Measurements from ENCODE around the gene GUCA2B. TPM values are rescaled to one million over a fixed set of nuclear protein-coding genes. Genes with fewer than 3 reads are reported as not detected.

Gene GUCA2B
- total RNA-seq, 1 experiment from 2014 or later = not detected

- ATAC-seq = no peak; the same call in 1 of the 2 replicates
- Histone ChIP-seq H3K27ac (ENCODE audit: low read length) (no peak overlapping the region), H3K9me3 (ENCODE audit: control insufficient read depth, insufficient read depth, low read depth, low read length) (no peaks in the 10 kb centered on the region), H3K4me3 (ENCODE audit: low read depth in 2 of 2, low read length in 2 of 2) (no peak overlapping the region), H3K27me3 (ENCODE audit: control insufficient read depth, insufficient read depth, low read length) (no peaks in the 10 kb centered on the region), H3K4me1 (ENCODE audit: control insufficient read depth, insufficient read depth, low read length) (no peaks in the 10 kb centered on the region), H3K36me3 (ENCODE audit: control insufficient read depth, insufficient read depth, low read length) (no peaks in the 10 kb centered on the region)
- ChIA-PET POLR2A (interaction anchor here (0.6 kb wide), 1 partner anchor 264 kb away, joined by 3 read pairs; no protein-coding TSS in a partner anchor), CTCF (interaction anchor here (0.5 kb wide), 1 partner anchor 127 kb away, joined by 3 read pairs; no protein-coding TSS in a partner anchor)
- TF ChIP-seq REST (IDR thresholded peaks at IDR 0.05; ENCODE audit: insufficient read depth in 1 of 2, low read depth in 2 of 2, low read length in 1 of 2) = no peak
- in situ Hi-C loops (cut with HindIII; ENCODE audit: low pct_unique_long_range_greater_than_20kb, low sequenced_read_pairs) = no loop called here
- no peak for DNase-seq (ENCODE audit: low read depth, low spot score)
- no TSS peak for BruUV-seq (replicated peaks)
- intact Hi-C loops (cut with micrococcal nuclease; ENCODE audit: unreplicated experiment) = no loop called here
Observed at GRCh38 chr1:42155362-42155761, 2.2 kb downstream of the GUCA2B start.

GRCh38 chr1:42157667-42158066, 4.5 kb downstream of the GUCA2B start:
- TF ChIP-seq POLR2AphosphoS5 (IDR thresholded peaks at IDR 0.05; ENCODE audit: low read depth, low read length) (no peak), CTCF (IDR thresholded peaks at IDR 0.05) (no peak; the same call in 1 of the 2 replicates)
- ChIA-PET CTCF (no interaction called here), POLR2A (no interaction called here)
- H3K27me3 ChIP-seq (ENCODE audit: control insufficient read depth, insufficient read depth, low read length) = no peaks in the 10 kb centered on the region
- H3K4me3 ChIP-seq (ENCODE audit: low read depth in 2 of 2, low read length in 2 of 2) = no peak overlapping the region
- in situ Hi-C loops (cut with HindIII; ENCODE audit: low pct_unique_long_range_greater_than_20kb, low sequenced_read_pairs) = no loop called here
- H3K27ac ChIP-seq (ENCODE audit: low read length) = no peak overlapping the region
- BruUV-seq (replicated peaks) = no TSS peak
- H3K36me3 ChIP-seq (ENCODE audit: control insufficient read depth, insufficient read depth, low read length) = no peaks in the 10 kb centered on the region
- H3K4me1 ChIP-seq (ENCODE audit: control insufficient read depth, insufficient read depth, low read length) = no peaks in the 10 kb centered on the region
- DNase-seq (ENCODE audit: low read depth, low spot score) = no peak
- H3K9me3 ChIP-seq (ENCODE audit: control insufficient read depth, insufficient read depth, low read depth, low read length) = peaks cover 3% of the 10 kb centered on the region; the same call in 1 of the 2 replicates
- peak; percentile 71; the same call in 1 of the 2 replicates for ATAC-seq
- intact Hi-C loops (cut with micrococcal nuclease; ENCODE audit: unreplicated experiment) = no loop called here

DNA sequence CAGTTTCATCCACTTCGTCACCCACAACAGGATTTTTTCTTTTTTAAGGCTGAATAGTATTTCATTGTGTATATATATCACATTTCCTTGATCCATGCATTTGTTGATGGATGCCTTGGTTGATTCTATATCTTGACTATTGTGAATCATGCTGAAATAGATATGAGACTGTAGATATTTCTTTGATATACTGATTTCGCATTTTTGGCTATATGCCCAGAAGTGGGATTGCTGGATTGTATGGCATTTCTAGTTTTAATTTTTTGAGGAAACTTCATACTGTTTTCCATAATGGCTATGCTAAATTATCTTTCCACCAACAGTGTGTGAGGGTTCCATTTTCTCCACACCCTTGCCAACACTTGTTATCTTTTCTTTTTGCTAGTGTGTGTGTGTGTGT, 5.0 kb downstream of the GUCA2B start:
- BruUV-seq (replicated peaks) = no TSS peak
- intact Hi-C loops (cut with micrococcal nuclease; ENCODE audit: unreplicated experiment) = no loop called here
- DNase-seq (ENCODE audit: low read depth, low spot score) = no peak
- Histone ChIP-seq H3K4me1 (ENCODE audit: control insufficient read depth, insufficient read depth, low read length) (no peaks in the 10 kb centered on the region), H3K4me3 (ENCODE audit: low read depth in 2 of 2, low read length in 2 of 2) (no peak overlapping the region), H3K9me3 (ENCODE audit: control insufficient read depth, insufficient read depth, low read depth, low read length) (peaks cover 3% of the 10 kb centered on the region; the same call in 1 of the 2 replicates), H3K27ac (ENCODE audit: low read length) (no peak overlapping the region), H3K36me3 (ENCODE audit: control insufficient read depth, insufficient read depth, low read length) (no peaks in the 10 kb centered on the region), H3K27me3 (ENCODE audit: control insufficient read depth, insufficient read depth, low read length) (no peaks in the 10 kb centered on the region)
- no peak for ATAC-seq
- POLR2A ChIA-PET = no interaction called here
- TF ChIP-seq TCF7L2 (IDR thresholded peaks at IDR 0.05; ENCODE audit: low read depth, low read length) (no peak), SIN3A (IDR thresholded peaks at IDR 0.05; ENCODE audit: borderline replicate concordance, insufficient read depth, low read depth, low read length) (no peak), REST (IDR thresholded peaks at IDR 0.05; ENCODE audit: insufficient read depth in 1 of 2, low read depth in 2 of 2, low read length in 1 of 2) (no peak)
- CTCF ChIA-PET = no interaction called here
- in situ Hi-C loops (cut with HindIII; ENCODE audit: low pct_unique_long_range_greater_than_20kb, low sequenced_read_pairs) = no loop called here
